ENCODE measurements around the gene CRADD. TPM values are rescaled to one million over a fixed set of nuclear protein-coding genes. Genes with fewer than 3 reads are reported as not detected.
"Not testable (repeated sequence)": the region's sequence is repeated elsewhere in the genome, so short reads cannot be mapped to it uniquely, and the experiment has no call there.

The CRADD gene
- total RNA-seq, 2 experiments from 2014 or later, result 9.7 to 12.6 TPM

DNA sequence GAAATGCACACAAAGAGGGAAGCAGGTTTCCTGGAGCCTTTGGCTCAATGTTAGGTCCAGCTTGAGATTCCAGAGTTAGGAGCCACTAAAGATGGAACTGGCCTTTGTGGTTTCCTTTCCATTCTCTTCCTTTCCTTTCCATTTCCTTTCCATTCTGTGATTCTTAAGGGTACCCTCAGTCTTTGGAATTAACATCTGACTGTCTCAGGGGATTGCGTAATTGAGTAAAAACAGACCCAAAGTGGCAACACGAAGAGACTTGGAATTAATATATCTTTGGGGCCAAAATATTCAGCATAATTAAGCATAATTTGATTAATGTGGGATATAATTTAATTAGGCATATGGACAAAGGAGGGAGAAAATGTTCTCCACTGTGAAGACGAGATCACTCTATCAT, 205.6 kb downstream of the CRADD start:
- DNase-seq, result no peak
- Mint-ChIP-seq H3K27me3 (no peaks in the 10 kb centered on the region), H3K36me3 (ENCODE audit: low read depth) (peaks cover 4% of the 10 kb centered on the region), H3K9me3 (peaks cover 10% of the 10 kb centered on the region), H3K4me3 (no peak overlapping the region), H3K4me1 (peaks cover 23% of the 10 kb centered on the region), H3K27ac (no peak overlapping the region)
- POLR2A ChIA-PET, result no interaction called here
- CTCF ChIA-PET, result no interaction called here

DNA sequence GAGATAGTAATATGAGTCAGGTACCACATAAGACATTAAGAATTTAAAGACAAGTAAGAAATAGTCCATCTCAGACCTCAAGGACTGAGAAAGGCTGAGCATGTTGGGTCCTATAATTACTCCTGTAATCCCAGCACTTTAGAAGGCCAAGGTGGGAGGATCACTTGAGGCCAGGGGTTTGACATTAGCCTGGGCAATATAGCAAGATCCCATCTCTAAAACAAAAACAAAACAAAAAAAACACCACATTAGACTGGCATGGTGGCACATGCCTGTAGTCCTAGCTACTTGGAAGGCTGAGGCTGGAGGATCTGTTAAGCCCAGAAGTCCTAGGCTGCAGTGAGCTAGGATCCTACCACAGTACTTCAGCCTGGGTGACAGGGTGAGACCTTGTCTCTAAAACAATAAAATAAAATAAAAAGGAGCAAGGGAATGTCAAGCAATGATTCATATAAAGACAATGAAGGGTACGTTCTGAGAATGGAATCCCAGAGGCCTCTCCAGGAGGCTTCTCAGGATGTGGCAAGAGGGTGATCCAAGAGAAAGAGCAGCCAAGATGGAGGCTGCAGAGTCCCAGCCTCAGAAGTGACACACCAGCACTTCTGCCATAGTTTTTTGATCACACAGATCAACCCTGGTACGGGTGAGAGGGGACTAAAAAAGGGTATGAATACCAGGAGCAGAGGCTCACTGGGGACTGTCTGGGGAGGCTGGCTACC, 206.4 kb downstream of the CRADD start:
- Mint-ChIP-seq H3K36me3 (ENCODE audit: low read depth) (peaks cover 4% of the 10 kb centered on the region), H3K9me3 (peaks cover 8% of the 10 kb centered on the region), H3K27me3 (no peaks in the 10 kb centered on the region), H3K4me3 (no peak overlapping the region), H3K27ac (no peak overlapping the region), H3K4me1 (peaks cover 23% of the 10 kb centered on the region)
- ChIA-PET CTCF (no interaction called here), POLR2A (no interaction called here)
- no peak for DNase-seq

DNA sequence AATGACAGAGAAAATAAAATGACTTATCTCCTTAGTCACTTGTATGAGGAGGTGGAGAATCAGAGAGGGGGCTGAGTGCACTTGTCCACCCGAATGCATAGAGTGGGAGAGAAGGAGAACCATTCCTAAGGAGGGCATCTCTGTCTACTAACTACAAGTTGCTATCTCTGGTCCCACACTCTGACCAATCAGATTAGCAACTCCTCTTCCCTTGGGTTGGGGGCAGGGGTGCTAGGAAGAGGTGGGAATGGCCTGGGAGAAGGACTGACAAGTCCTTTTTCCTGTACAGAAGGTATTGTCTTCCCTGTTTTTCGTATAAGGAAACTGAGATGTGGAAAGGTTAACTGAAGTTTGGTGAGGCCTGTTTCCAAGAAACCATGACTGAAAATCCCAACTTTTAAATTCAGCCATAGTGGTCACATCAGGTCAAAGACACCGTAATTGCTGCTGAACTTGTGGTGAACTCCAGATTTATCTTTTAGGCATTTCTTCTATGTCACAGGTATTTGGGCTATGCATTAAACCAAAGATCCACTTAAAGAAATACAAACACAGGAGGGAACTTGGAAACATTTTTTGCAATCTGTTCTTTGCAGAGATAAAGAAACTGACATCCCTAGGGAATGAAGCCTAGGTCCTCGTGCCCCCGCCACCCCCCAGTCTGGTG, 207.8 kb downstream of the CRADD start:
- Mint-ChIP-seq H3K27ac (no peak overlapping the region), H3K36me3 (ENCODE audit: low read depth) (peaks cover 4% of the 10 kb centered on the region), H3K9me3 (peaks cover 5% of the 10 kb centered on the region), H3K27me3 (no peaks in the 10 kb centered on the region), H3K4me1 (peaks cover 20% of the 10 kb centered on the region), H3K4me3 (no peak overlapping the region)
- DNase-seq, result no peak
- ChIA-PET POLR2A (no interaction called here), CTCF (no interaction called here)

DNA sequence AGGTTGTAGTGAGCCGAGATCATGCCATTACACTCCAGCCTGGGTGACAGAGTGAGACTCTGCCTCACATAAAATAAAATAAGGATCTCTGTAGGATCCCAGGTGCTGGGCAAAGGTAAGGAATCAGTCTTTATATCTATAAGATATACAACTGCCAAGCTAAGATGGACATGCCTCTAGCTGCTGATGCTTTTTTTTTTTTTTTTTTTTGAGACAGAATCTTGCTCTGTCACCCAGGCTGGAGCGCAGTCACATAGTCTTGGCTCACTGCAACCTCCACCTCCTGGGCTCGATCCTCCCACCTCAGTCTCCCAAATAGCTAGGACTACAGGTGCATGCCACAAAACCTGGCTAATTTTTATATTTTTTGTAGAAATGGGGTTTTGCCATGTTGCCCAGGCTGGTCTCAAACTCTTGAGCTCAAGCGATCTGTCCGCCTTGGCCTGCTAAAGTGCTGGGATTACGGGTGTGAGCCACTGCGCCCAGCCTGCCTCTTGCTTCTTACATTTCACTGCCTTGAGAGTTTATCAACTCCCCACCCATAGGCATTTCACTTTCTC, 208.9 kb downstream of the CRADD start:
- H3K27ac Mint-ChIP-seq; DNase-seq; H3K27me3 Mint-ChIP-seq; H3K9me3 Mint-ChIP-seq; H3K4me3 Mint-ChIP-seq; H3K36me3 Mint-ChIP-seq (ENCODE audit: low read depth); CTCF ChIA-PET; POLR2A ChIA-PET: not testable (repeated sequence)
- H3K4me1 Mint-ChIP-seq, result peaks cover 13% of the 10 kb centered on the region

DNA sequence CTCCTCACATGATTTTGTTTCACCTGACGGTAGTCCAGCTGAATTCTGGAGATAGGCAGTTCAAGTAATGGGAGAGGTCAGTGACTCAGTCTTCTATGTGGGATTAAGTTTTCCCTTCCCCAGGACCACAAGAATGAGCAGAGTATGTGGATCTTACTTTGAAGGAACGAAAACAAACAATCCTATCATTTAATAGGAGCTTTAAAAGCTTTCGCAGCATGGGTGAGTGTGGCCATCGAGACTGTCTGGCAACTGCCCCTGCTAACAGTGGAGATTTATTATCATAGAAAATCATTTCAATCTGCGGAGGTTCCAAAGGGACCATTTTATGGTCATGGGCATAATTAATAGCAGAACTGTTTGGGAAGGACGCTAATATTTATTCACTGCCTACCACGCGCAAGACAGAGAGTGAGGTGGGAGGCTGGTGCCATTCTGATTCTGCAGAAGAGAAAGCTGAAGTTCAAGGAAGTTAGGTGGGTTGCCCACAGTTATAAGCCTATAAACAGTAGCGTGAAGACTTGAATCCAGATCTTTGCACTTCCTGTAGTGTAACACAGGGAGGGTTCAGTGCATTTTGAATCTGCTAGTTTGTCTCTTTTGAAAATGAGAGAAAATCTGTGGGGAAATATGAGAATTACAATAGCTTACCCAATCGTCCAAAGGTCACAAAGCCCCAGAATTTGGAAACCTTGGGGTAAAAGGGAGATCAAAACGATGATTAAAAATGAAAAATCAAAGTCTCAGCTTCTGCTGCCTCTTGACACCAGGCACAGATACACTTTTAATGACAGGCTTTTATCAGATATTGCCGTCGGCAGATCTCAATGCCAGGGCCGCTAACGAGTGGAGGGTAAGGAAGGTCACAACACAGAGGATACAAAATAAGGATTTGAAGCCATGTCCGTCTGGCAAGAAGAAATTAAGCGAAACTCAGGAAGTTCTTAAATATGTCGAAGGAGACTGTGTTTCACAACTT, 209.6 kb downstream of the CRADD start:
- Mint-ChIP-seq H3K4me1 (peaks cover 7% of the 10 kb centered on the region), H3K4me3 (no peak overlapping the region), H3K27ac (no peak overlapping the region), H3K27me3 (no peaks in the 10 kb centered on the region), H3K9me3 (no peaks in the 10 kb centered on the region), H3K36me3 (ENCODE audit: low read depth) (no peaks in the 10 kb centered on the region)
- DNase-seq, result no peak
- ChIA-PET POLR2A (no interaction called here), CTCF (interaction anchor here (0.6 kb wide), 1 partner anchor 262 kb away, joined by 3 read pairs; no protein-coding TSS in a partner anchor)

DNA sequence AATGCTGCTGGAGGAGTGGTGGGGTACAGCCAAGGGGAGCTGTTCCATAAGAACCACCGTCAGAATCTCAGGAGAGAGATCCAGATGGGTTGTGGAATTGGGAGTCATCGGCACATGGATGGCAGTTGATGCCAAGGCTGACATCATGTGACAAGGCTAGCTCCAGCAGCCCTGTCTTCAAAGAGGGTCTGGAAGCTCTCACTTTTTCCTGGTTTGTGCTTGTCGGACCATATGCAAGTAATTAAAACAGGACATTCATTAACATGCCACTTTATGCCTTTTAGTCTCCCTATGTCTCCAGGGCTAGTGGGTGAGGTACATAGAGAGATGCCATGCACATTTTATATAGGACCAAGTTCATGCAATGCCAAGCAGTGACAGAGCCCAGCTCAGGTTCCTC, 211.8 kb downstream of the CRADD start:
- Mint-ChIP-seq H3K27ac (no peak overlapping the region), H3K36me3 (ENCODE audit: low read depth) (no peaks in the 10 kb centered on the region), H3K9me3 (no peaks in the 10 kb centered on the region), H3K4me3 (no peak overlapping the region), H3K4me1 (peaks cover 8% of the 10 kb centered on the region), H3K27me3 (no peaks in the 10 kb centered on the region)
- DNase-seq, result no peak
- ChIA-PET CTCF (interaction anchor here (0.8 kb wide), 1 partner anchor 60 kb away, joined by 8 read pairs; no protein-coding TSS in a partner anchor), POLR2A (no interaction called here)

DNA sequence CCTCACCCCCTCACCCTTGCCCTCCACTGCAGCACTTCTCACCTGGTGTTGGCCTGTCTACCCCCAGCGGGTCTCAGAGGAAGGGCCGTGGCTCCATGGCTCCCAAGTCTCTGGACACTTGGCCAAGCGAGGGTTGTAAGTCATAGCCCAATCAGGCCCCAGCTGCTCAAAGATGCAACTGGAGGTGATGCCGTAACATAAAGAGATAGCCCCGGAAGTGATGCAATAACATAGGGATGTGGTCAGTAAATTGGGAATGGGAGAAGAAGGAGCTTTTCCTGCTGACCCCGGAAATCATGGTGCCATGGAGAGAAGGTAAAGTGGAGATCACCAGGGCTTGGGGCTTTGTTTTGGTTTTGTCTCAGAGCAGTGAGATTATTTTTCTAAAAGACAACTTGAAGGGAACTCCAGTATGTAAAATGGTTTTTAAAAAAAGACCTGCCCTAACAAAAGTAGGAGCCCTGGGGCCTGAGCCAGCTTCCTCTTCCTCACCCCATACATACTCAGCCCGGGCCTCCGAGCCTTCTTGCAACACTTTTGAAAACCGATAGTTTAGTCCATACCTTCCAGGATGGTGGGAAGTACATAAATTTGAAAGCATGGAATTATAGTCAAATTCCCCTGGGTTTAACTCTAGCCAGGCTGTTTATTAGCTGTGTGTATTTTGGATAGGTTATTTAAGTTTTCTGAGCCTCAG, 212.5 kb downstream of the CRADD start:
- ChIA-PET POLR2A (interaction anchor here (0.6 kb wide), 1 partner anchor 1047 kb away, joined by 3 read pairs; no protein-coding TSS in a partner anchor), CTCF (interaction anchor here (0.6 to 1.2 kb wide), 2 partner anchors 41 to 90 kb away, joined by 3 read pairs; no protein-coding TSS in a partner anchor)
- no peak overlapping the region for H3K27ac Mint-ChIP-seq
- H3K27me3 Mint-ChIP-seq, result no peaks in the 10 kb centered on the region
- H3K9me3 Mint-ChIP-seq, result no peaks in the 10 kb centered on the region
- H3K4me3 Mint-ChIP-seq, result no peak overlapping the region
- no peak for DNase-seq
- H3K4me1 Mint-ChIP-seq, result peaks cover 8% of the 10 kb centered on the region
- H3K36me3 Mint-ChIP-seq (ENCODE audit: low read depth), result no peaks in the 10 kb centered on the region

DNA sequence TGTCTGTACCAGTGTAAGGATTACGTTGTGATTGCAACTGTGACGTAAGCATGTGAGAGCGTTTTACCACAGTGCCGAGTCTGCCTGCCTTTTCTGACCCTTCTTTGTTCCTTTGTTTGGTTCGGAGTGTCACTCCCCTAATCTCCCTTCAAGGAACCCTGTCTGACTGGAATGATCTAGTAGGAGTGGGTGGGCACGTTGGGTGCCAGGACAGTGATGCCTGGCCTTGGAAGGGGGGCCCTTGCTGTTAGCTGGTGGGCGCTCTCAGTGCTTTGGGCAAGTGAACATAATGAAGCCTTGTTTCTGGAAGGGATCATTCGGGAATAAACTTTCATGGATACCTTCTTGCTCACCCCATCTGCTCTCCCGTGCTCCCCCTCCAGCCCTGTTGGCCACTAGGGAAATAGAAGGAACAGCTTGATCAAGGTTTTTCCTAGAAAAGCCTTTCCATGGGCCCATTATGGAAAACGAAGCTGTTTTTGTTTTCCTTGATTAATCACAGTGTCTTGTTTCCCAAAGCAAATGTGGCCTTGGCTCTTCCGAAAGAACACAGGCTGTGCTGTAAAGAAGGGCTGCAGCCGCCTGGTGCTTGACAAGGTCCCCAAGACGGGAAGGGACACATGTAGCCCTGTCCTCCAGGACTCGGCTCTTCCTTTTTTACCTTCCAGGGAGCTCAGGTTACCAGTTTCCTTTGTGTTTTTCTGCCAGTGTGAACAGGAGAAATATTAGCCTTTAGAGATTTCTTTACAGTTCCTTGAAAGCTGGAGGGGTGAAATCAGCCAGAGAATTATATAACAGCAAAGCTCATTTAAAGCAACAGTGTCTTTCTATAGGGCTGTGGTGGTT, 215.5 kb downstream of the CRADD start:
- Mint-ChIP-seq H3K4me3 (no peak overlapping the region), H3K36me3 (ENCODE audit: low read depth) (peaks cover 2% of the 10 kb centered on the region), H3K4me1 (peaks cover 28% of the 10 kb centered on the region), H3K27ac (no peak overlapping the region), H3K27me3 (no peaks in the 10 kb centered on the region), H3K9me3 (peaks cover 10% of the 10 kb centered on the region)
- no peak for DNase-seq
- ChIA-PET CTCF (interaction anchor here (0.5 kb wide), 1 partner anchor 1679 kb away, joined by 7 read pairs; no protein-coding TSS in a partner anchor), POLR2A (no interaction called here)

DNA sequence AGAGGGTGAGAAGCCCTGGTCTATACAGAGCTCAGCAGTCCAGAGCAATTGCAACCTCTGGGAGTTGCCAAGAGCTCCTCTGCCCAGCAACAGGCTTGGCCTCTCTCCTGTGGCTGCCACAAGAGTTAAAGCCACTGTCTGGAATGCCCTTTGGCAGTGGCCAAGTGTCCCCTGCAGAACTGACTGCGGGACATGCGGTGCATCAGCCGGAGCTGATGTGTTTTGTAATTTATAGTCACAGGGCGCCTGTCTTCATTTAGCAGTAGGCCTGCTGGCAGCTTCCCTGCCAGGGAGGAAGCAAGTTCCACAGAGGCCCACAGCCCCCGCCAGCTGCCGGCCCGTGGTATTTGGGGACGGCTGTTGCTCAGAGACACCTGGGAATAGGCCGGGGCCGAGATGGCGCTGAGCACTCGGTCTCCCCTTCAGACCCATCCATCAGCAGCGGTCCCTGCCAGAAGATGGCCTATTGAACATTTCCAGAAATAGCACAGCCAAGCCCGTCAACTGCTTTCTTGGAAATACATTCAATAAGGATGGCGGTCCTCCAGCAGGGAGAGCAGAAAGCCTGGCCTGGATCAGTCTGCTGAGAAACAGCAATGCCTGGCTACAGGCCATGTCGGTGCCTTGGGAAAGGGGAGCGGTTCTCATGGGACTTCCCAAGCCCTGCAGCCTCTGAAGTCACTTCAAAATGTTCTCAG, 217.4 kb downstream of the CRADD start:
- POLR2A ChIA-PET, result no interaction called here
- CTCF ChIA-PET, result interaction anchor here (0.6 to 0.8 kb wide), 3 partner anchors 10 to 327 kb away, joined by 3 to 4 read pairs (median 3); no protein-coding TSS in a partner anchor
- Mint-ChIP-seq H3K4me1 (peaks cover 47% of the 10 kb centered on the region), H3K27ac (no peak overlapping the region), H3K36me3 (ENCODE audit: low read depth) (peaks cover 4% of the 10 kb centered on the region), H3K4me3 (no peak overlapping the region), H3K27me3 (no peaks in the 10 kb centered on the region), H3K9me3 (peaks cover 13% of the 10 kb centered on the region)
- no peak for DNase-seq

DNA sequence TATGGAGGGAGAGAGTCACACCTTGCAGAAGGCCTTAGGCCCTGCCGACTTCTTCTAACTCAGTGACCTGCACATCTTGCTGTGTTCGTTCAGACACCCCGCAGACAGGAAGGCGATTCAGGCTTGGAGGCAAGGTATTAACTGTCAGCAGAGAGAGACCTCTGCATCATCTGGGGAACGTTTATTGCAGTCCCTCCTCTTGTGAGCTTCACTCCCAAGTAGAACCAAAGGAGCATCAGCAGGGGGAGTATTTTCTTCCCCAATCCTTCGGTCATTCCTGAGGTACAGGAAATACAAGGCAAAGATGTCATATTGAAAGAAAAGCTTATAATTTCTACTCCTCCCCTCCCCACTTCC, 217.9 kb downstream of the CRADD start:
- DNase-seq, result no peak
- H3K4me1 Mint-ChIP-seq, result peaks cover 52% of the 10 kb centered on the region
- no peaks in the 10 kb centered on the region for H3K27me3 Mint-ChIP-seq
- ChIA-PET POLR2A (no interaction called here), CTCF (no interaction called here)
- peaks cover 13% of the 10 kb centered on the region for H3K9me3 Mint-ChIP-seq
- no peak overlapping the region for H3K4me3 Mint-ChIP-seq
- peaks cover 8% of the 10 kb centered on the region for H3K36me3 Mint-ChIP-seq (ENCODE audit: low read depth)
- peak overlapping the region; percentile 23 for H3K27ac Mint-ChIP-seq

DNA sequence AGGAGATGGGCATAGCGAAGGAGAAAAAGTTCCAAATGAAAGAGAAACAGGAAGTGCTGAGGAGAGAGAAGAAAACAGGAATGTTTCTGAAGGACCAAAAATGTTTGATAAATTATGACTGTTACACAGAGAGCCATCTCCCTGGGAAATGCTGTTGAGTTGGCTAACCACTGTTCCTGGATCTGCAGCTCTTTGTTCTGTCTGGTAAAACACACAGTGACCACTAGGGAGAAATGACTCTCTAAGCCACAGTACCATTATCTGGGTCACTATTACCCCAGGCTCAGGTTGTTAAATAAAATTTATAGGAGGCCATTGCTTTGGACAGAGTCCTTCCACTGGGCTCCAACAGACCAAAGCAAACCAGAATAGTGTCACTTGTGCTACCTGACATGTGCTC, 219.3 kb downstream of the CRADD start:
- no peak overlapping the region for H3K27ac Mint-ChIP-seq
- DNase-seq, result no peak
- peaks cover 52% of the 10 kb centered on the region for H3K4me1 Mint-ChIP-seq
- POLR2A ChIA-PET, result no interaction called here
- H3K4me3 Mint-ChIP-seq, result no peak overlapping the region
- CTCF ChIA-PET, result interaction anchor here (0.6 kb wide), 1 partner anchor 68 kb away, joined by 3 read pairs; no protein-coding TSS in a partner anchor
- H3K36me3 Mint-ChIP-seq (ENCODE audit: low read depth), result peaks cover 8% of the 10 kb centered on the region
- H3K9me3 Mint-ChIP-seq, result peaks cover 13% of the 10 kb centered on the region
- no peaks in the 10 kb centered on the region for H3K27me3 Mint-ChIP-seq

All from activated CD4-positive, alpha-beta T cell treated with anti-CD3 and anti-CD28 coated beads, Interleukin-2, amount 10 ng/mL, durations not matched to agents 7 days and 5 days (primary cell).